Measurements from ENCODE around the gene LOC128125822.

DNA sequence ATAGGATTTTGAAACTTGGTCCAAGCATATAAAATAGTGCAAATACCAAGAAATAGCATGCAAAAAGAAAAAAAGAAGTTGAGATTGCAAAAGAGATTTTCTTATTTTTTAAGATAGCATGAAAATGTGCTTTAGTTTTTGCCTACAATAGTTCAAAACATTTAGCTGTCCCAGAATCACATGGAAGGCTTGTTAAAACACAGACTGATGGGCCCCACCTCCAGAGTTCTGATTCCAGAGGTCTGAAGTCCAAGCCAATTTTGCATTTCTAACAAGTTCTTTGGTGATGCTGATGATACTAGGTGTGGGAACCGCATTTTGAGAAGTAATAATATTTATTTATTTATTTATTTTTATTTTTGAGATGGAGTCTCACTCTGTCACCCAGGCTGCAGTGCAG, 33.7 kb upstream of the LOC128125822 start:
- no peak for TF ChIP-seq POLR2A (IDR thresholded peaks at IDR 0.05)
- TF ChIP-seq, protein P1, sequence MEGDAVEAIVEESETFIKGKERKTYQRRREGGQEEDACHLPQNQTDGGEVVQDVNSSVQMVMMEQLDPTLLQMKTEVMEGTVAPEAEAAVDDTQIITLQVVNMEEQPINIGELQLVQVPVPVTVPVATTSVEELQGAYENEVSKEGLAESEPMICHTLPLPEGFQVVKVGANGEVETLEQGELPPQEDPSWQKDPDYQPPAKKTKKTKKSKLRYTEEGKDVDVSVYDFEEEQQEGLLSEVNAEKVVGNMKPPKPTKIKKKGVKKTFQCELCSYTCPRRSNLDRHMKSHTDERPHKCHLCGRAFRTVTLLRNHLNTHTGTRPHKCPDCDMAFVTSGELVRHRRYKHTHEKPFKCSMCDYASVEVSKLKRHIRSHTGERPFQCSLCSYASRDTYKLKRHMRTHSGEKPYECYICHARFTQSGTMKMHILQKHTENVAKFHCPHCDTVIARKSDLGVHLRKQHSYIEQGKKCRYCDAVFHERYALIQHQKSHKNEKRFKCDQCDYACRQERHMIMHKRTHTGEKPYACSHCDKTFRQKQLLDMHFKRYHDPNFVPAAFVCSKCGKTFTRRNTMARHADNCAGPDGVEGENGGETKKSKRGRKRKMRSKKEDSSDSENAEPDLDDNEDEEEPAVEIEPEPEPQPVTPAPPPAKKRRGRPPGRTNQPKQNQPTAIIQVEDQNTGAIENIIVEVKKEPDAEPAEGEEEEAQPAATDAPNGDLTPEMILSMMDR (IDR thresholded peaks at IDR 0.05) = no peak

Data from right lobe of liver (tissue), 4 donors.